OCI-LY1 (cell line): ENCODE results near the gene PAM.

Experiments
- EZH2 ChIP-seq: fragments of 200-600 bp; sonication (generic), shearing (Covaris generic); IDR thresholded peaks from 2 replicates; pipeline ENCODE4 v1.8.0; 2017; ENCODE audit warnings: borderline replicate concordance, mixed run types, mild to moderate bottlenecking, antibody characterized with exemption, low read length, moderate library complexity, mixed read lengths
- TF ChIP-seq, protein P1 (sequence below): fragments of 200-600 bp; sonication (generic), shearing (Covaris generic); IDR thresholded peaks from 2 replicates; pipeline ENCODE4 v1.5.1; 2017; ENCODE audit warnings: mild to moderate bottlenecking, antibody characterized with exemption, low read length, moderate library complexity, mixed read lengths

DNA sequence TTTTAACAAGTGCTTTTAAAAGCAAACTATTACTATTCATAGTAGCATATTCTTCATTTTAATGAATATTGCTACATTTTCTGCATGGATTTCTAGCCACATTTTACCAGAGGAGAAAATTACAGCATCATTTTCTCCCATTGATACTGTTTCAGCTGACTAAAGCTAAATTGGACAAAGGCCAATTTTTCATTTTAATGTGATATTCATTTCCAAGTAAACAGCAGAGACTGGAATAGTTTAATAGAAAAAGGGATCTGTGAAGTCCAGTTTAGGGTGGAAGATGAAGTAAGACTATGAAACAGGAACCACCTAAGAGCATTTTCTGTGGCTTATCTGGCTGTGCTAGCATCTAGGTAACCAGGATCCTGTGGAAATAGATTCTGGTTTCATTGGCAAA, 236.7 kb downstream of the PAM start:
- TF ChIP-seq, protein P1, sequence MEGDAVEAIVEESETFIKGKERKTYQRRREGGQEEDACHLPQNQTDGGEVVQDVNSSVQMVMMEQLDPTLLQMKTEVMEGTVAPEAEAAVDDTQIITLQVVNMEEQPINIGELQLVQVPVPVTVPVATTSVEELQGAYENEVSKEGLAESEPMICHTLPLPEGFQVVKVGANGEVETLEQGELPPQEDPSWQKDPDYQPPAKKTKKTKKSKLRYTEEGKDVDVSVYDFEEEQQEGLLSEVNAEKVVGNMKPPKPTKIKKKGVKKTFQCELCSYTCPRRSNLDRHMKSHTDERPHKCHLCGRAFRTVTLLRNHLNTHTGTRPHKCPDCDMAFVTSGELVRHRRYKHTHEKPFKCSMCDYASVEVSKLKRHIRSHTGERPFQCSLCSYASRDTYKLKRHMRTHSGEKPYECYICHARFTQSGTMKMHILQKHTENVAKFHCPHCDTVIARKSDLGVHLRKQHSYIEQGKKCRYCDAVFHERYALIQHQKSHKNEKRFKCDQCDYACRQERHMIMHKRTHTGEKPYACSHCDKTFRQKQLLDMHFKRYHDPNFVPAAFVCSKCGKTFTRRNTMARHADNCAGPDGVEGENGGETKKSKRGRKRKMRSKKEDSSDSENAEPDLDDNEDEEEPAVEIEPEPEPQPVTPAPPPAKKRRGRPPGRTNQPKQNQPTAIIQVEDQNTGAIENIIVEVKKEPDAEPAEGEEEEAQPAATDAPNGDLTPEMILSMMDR: no peak
- TF ChIP-seq EZH2: no peak
